Measurements from ENCODE around the gene PROP1.
"Not testable (repeated sequence)": the region's sequence is repeated elsewhere in the genome, so short reads cannot be mapped to it uniquely, and the experiment has no call there.

PROP1 gene

DNA sequence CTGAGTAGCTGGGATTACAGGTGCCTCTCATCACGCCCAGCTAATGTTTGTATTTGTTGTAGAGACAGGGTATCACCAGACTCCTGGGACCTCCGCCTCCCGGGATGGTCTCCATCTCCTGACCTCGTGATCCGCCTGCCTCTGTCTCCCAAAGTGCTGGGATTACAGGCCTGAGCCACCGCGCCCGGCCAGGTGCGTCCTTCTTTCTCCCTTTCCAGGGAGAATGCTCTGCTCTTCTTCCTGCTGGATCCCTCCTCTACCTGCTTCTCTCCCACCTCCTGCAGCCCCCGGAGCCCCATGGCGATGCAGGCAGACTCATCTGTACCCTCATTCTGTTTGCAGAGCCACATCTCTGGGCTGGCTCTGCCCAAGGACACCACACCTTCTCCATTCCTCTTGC lies 42.9 kb downstream of the PROP1 start:
- in situ Hi-C loops (cut with HindIII; ENCODE audit: low pct_ligation_motif_present, low pct_unique_long_range_greater_than_20kb, low sequenced_read_pairs); DNase-seq: not testable (repeated sequence)

- in situ Hi-C loops (cut with HindIII; ENCODE audit: low pct_ligation_motif_present, low pct_unique_long_range_greater_than_20kb, low sequenced_read_pairs); DNase-seq: not testable (repeated sequence)
These were observed 46.4 kb downstream of the PROP1 start for GRCh38 chr5:177949656-177950055.

GRCh38 chr5:177949065-177949464 lies 47.0 kb downstream of the PROP1 start:
- DNase-seq; in situ Hi-C loops (cut with HindIII; ENCODE audit: low pct_ligation_motif_present, low pct_unique_long_range_greater_than_20kb, low sequenced_read_pairs): not testable (repeated sequence)

- DNase-seq = not testable (repeated sequence)
These were observed 48.1 kb downstream of the PROP1 start for GRCh38 chr5:177947912-177948311.

GRCh38 chr5:177945601-177946283 lies 50.3 kb downstream of the PROP1 start:
- in situ Hi-C loops (cut with HindIII; ENCODE audit: low pct_ligation_motif_present, low pct_unique_long_range_greater_than_20kb, low sequenced_read_pairs); DNase-seq: not testable (repeated sequence)

More at GRCh38 chr5:177947912-177948311, 48.1 kb downstream of the PROP1 start:
- in situ Hi-C loops (cut with HindIII; ENCODE audit: low pct_ligation_motif_present, low pct_unique_long_range_greater_than_20kb, low sequenced_read_pairs) = not testable (repeated sequence)

GRCh38 chr5:177945145-177945544 lies 50.9 kb downstream of the PROP1 start:
- in situ Hi-C loops (cut with HindIII; ENCODE audit: low pct_ligation_motif_present, low pct_unique_long_range_greater_than_20kb, low sequenced_read_pairs); DNase-seq: not testable (repeated sequence)

GRCh38 chr5:177943805-177944736 lies 52.0 kb downstream of the PROP1 start:
- in situ Hi-C loops (cut with HindIII; ENCODE audit: low pct_ligation_motif_present, low pct_unique_long_range_greater_than_20kb, low sequenced_read_pairs) = not testable (repeated sequence)
- peak; percentile 28 for DNase-seq

- DNase-seq; in situ Hi-C loops (cut with HindIII; ENCODE audit: low pct_ligation_motif_present, low pct_unique_long_range_greater_than_20kb, low sequenced_read_pairs): not testable (repeated sequence)
These were observed 53.1 kb downstream of the PROP1 start for GRCh38 chr5:177942896-177943295.
